MM.1S (cell line): ENCODE data around the gene PLSCR1.

Source experiments
- DNase-seq: peaks from one replicate; pipeline ENCODE4 v3.0.0-alpha.2; 2015
- H2AFZ ChIP-seq: fragments of 300-600 bp; sonication (generic); 2 replicates; pipeline ENCODE4 v1.6.0; 2016; ENCODE audit warnings: antibody characterized with exemption, low read length
- H3F3A ChIP-seq: fragments of 300-600 bp; sonication (generic); 2 replicates; pipeline ENCODE4 v1.6.1; 2016; ENCODE audit warnings: mild to moderate bottlenecking, antibody characterized with exemption, low read length, moderate library complexity, mixed read lengths; ENCODE audit not compliant: insufficient read depth
- H3K27ac ChIP-seq: fragments of 300-600 bp; sonication (generic); 2 replicates; pipeline ENCODE4 v1.5.1; 2016; ENCODE audit warnings: mild to moderate bottlenecking, low read length
- H3K27me3 ChIP-seq: fragments of 300-600 bp; sonication (generic); replicated peaks from 2 replicates; pipeline ENCODE4 v1.6.0; 2016; ENCODE audit warnings: low read length; ENCODE audit not compliant: insufficient read depth
- H3K36me3 ChIP-seq: fragments of 300-600 bp; sonication (generic); replicated peaks from 2 replicates; pipeline ENCODE4 v1.6.1; 2016; ENCODE audit warnings: mild to moderate bottlenecking, low read length, mixed read lengths; ENCODE audit not compliant: insufficient read depth
- H3K4me1 ChIP-seq: fragments of 300-600 bp; sonication (generic); 2 replicates; pipeline ENCODE4 v1.6.1; 2016; ENCODE audit warnings: low read length, mixed read lengths
- H3K4me2 ChIP-seq: fragments of 300-600 bp; sonication (generic); 2 replicates; pipeline ENCODE4 v1.6.0; 2016; ENCODE audit warnings: low read depth, low read length
- H3K4me3 ChIP-seq: fragments of 300-600 bp; sonication (generic); 2 replicates; pipeline ENCODE4 v1.5.1; 2016; ENCODE audit warnings: low read length, mixed read lengths
- H3K79me2 ChIP-seq: fragments of 300-600 bp; sonication (generic); 2 replicates; pipeline ENCODE4 v1.6.1; 2016; ENCODE audit warnings: mixed run types, low read length, mixed read lengths
- H3K9ac ChIP-seq: fragments of 300-600 bp; sonication (generic); 2 replicates; pipeline ENCODE4 v1.6.1; 2016; ENCODE audit warnings: low read length, mixed read lengths
- H3K9me2 ChIP-seq: fragments of 300-600 bp; sonication (generic); replicated peaks from 2 replicates; pipeline ENCODE4 v1.6.1; 2016; ENCODE audit warnings: mild to moderate bottlenecking, low read length, mixed read lengths; ENCODE audit not compliant: insufficient read depth
- H3K9me3 ChIP-seq: fragments of 300-600 bp; sonication (generic); replicated peaks from 2 replicates; pipeline ENCODE4 v1.6.1; 2016; ENCODE audit warnings: mild to moderate bottlenecking, low read length, mixed read lengths; ENCODE audit not compliant: insufficient read depth
- H4K20me1 ChIP-seq: fragments of 300-600 bp; sonication (generic); 2 replicates; pipeline ENCODE4 v1.6.1; 2016; ENCODE audit warnings: mild to moderate bottlenecking, low read length, moderate library complexity, mixed read lengths; ENCODE audit not compliant: insufficient read depth
- EZH2 ChIP-seq: fragments of 300-600 bp; sonication (generic); optimal IDR thresholded peaks from 2 replicates; pipeline ENCODE3; 2017; ENCODE audit warnings: low read depth, mild to moderate bottlenecking, antibody characterized with exemption, low read length, mixed read lengths
- EZH2phosphoT487 ChIP-seq: fragments of 300-600 bp; sonication (generic); IDR thresholded peaks from 2 replicates; pipeline ENCODE4 v1.6.1; 2018; ENCODE audit warnings: antibody characterized with exemption, low read length
- TF ChIP-seq, protein P1 (sequence below): fragments of 300-600 bp; sonication (generic); IDR thresholded peaks from 2 replicates; pipeline ENCODE4 v1.5.1; 2016; ENCODE audit warnings: antibody characterized with exemption, low read length, mixed read lengths

PLSCR1 gene

GRCh38 chr3:146502887-146503460 is 41.4 kb downstream of the PLSCR1 start:
- Histone ChIP-seq H3K4me2 (no peak overlapping the region), H3K27ac (no peak overlapping the region)
- TF ChIP-seq EZH2 (no peak), EZH2phosphoT487 (no peak)
- TF ChIP-seq, protein P1, sequence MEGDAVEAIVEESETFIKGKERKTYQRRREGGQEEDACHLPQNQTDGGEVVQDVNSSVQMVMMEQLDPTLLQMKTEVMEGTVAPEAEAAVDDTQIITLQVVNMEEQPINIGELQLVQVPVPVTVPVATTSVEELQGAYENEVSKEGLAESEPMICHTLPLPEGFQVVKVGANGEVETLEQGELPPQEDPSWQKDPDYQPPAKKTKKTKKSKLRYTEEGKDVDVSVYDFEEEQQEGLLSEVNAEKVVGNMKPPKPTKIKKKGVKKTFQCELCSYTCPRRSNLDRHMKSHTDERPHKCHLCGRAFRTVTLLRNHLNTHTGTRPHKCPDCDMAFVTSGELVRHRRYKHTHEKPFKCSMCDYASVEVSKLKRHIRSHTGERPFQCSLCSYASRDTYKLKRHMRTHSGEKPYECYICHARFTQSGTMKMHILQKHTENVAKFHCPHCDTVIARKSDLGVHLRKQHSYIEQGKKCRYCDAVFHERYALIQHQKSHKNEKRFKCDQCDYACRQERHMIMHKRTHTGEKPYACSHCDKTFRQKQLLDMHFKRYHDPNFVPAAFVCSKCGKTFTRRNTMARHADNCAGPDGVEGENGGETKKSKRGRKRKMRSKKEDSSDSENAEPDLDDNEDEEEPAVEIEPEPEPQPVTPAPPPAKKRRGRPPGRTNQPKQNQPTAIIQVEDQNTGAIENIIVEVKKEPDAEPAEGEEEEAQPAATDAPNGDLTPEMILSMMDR: no peak

GRCh38 chr3:146501752-146502151 is 42.7 kb downstream of the PLSCR1 start:
- Histone ChIP-seq H3K79me2 (no peaks in the 10 kb centered on the region), H3K9me3 (no peaks in the 10 kb centered on the region), H3K27me3 (no peaks in the 10 kb centered on the region), H3K4me3 (no peak overlapping the region), H3K27ac (no peak overlapping the region), H3K4me1 (no peaks in the 10 kb centered on the region), H3K9ac (no peak overlapping the region), H3F3A (no peaks in the 10 kb centered on the region), H3K9me2 (no peaks in the 10 kb centered on the region), H4K20me1 (no peaks in the 10 kb centered on the region), H3K36me3 (no peaks in the 10 kb centered on the region), H2AFZ (no peak overlapping the region), H3K4me2 (no peak overlapping the region)
- TF ChIP-seq, protein P1: no peak
- TF ChIP-seq EZH2phosphoT487 (no peak), EZH2 (no peak)
- no peak for DNase-seq

More at GRCh38 chr3:146502887-146503460, 41.4 kb downstream of the PLSCR1 start:
- Histone ChIP-seq H3K9ac (no peak overlapping the region), H3K36me3 (no peaks in the 10 kb centered on the region), H3K9me2 (no peaks in the 10 kb centered on the region), H3K27me3 (no peaks in the 10 kb centered on the region), H3K4me1 (no peaks in the 10 kb centered on the region), H3K9me3 (no peaks in the 10 kb centered on the region), H4K20me1 (no peaks in the 10 kb centered on the region), H3K79me2 (no peaks in the 10 kb centered on the region), H2AFZ (no peak overlapping the region), H3K4me3 (no peak overlapping the region), H3F3A (no peaks in the 10 kb centered on the region)
- DNase-seq: no peak

DNA sequence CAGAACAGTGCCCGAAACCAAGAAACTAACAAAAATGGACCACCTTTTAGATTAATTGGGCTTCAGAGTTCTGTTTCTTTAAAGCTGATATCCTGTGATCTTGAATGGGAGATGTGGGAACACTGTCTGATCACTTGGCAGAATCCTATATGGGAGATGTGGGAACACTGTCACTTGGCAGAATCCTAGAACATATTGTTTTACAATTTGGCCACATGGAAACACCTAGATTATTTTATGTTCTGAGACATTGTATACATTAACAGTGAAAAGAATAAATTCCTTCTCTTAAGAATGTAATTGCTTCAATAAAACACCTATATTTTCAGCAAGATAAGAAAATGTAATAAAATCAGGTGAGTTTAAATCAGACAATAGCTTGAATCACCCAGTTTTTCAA is 44.7 kb downstream of the PLSCR1 start:
- no peaks in the 10 kb centered on the region for H3K4me1 ChIP-seq
- H3K27ac ChIP-seq: no peak overlapping the region
- H4K20me1 ChIP-seq: no peaks in the 10 kb centered on the region
- H3K9ac ChIP-seq: no peak overlapping the region
- TF ChIP-seq, protein P1: no peak
- TF ChIP-seq EZH2 (no peak), EZH2phosphoT487 (no peak)
- H2AFZ ChIP-seq: no peak overlapping the region
- H3K4me2 ChIP-seq: no peak overlapping the region
- no peaks in the 10 kb centered on the region for H3K36me3 ChIP-seq
- no peak overlapping the region for H3K4me3 ChIP-seq
- no peaks in the 10 kb centered on the region for H3K9me3 ChIP-seq
- no peaks in the 10 kb centered on the region for H3K27me3 ChIP-seq
- no peak for DNase-seq
- H3K79me2 ChIP-seq: no peaks in the 10 kb centered on the region
- H3K9me2 ChIP-seq: no peaks in the 10 kb centered on the region
- H3F3A ChIP-seq: no peaks in the 10 kb centered on the region
